Ovary (tissue), 3 donors: ENCODE data around the gene CFAP58.

Source experiments
- EP300 ChIP-seq: sonication (generic); formaldehyde crosslinking; IDR thresholded peaks from one replicate; pipeline ENCODE4 v1.6.1; 2017; ENCODE audit warnings: antibody characterized with exemption
- POLR2A ChIP-seq: fragments of 450-650 bp; IDR thresholded peaks from one replicate; pipeline ENCODE4 v1.6.1; 2017; ENCODE audit warnings: antibody characterized with exemption, mild to moderate bottlenecking, moderate library complexity
- TF ChIP-seq, protein P1 (sequence below), 3 donors: fragments of 450-650 bp in 2 of 3; fragments of 200-600 bp in 1 of 3; IDR thresholded peaks; one replicate each; pipeline versions ENCODE4 v1.5.1 to v1.8.0; 2016 to 2022; ENCODE audit warnings: antibody characterized with exemption in 3 of 3, mild to moderate bottlenecking in 1 of 3
- donor health status: DM: no; HTN: no; CAD: no.

GRCh38 chr10:104406715-104407650 lies 53.4 kb downstream of the CFAP58 start:
- TF ChIP-seq POLR2A (no peak), EP300 (no peak)
- TF ChIP-seq, protein P1, sequence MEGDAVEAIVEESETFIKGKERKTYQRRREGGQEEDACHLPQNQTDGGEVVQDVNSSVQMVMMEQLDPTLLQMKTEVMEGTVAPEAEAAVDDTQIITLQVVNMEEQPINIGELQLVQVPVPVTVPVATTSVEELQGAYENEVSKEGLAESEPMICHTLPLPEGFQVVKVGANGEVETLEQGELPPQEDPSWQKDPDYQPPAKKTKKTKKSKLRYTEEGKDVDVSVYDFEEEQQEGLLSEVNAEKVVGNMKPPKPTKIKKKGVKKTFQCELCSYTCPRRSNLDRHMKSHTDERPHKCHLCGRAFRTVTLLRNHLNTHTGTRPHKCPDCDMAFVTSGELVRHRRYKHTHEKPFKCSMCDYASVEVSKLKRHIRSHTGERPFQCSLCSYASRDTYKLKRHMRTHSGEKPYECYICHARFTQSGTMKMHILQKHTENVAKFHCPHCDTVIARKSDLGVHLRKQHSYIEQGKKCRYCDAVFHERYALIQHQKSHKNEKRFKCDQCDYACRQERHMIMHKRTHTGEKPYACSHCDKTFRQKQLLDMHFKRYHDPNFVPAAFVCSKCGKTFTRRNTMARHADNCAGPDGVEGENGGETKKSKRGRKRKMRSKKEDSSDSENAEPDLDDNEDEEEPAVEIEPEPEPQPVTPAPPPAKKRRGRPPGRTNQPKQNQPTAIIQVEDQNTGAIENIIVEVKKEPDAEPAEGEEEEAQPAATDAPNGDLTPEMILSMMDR (IDR thresholded peaks at IDR 0.05) = no peak
